ENCODE data around the gene PIGM. TPM values are rescaled to one million over a fixed set of nuclear protein-coding genes. Genes with fewer than 3 reads are reported as not detected.

PIGM gene
- total and polyA plus RNA-seq, 12 donors, result 3.0 to 9.4 (median 7.3) TPM

DNA sequence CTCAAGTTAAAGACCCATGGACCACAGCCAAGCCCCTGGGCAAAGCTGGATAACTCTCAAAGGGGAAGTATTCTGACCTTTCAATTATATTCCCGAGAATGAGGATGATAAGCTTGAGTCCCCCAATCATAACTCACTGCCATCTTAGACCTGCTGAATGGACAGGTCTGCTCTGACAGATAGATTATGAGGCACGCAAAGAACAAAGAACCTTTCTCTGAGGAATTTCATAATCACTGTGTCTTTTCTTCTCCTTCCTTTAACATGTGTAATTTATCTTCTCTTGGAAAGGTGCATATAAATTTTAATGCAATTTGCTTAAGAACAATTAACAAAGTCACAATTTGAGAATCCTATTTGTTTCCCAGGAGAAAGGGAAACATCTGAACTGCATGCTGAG is 22.0 kb downstream of the PIGM start:
- H3K4me1 ChIP-seq (replicated peaks in 1 of 2), result no peaks in the 10 kb centered on the region
- H3K36me3 ChIP-seq (replicated peaks in 1 of 2), result no peaks in the 10 kb centered on the region
- no peak for DNase-seq
- intact Hi-C loops (cut with DNase I), result loop anchor here in 1 of 2 donors (10.0 kb wide), 1 partner anchor 215 kb away; no protein-coding TSS in a partner anchor
- no peak overlapping the region for H3K4me3 ChIP-seq
- no peak for TF ChIP-seq POLR2A (IDR thresholded peaks at IDR 0.05)
- TF ChIP-seq, protein P1, sequence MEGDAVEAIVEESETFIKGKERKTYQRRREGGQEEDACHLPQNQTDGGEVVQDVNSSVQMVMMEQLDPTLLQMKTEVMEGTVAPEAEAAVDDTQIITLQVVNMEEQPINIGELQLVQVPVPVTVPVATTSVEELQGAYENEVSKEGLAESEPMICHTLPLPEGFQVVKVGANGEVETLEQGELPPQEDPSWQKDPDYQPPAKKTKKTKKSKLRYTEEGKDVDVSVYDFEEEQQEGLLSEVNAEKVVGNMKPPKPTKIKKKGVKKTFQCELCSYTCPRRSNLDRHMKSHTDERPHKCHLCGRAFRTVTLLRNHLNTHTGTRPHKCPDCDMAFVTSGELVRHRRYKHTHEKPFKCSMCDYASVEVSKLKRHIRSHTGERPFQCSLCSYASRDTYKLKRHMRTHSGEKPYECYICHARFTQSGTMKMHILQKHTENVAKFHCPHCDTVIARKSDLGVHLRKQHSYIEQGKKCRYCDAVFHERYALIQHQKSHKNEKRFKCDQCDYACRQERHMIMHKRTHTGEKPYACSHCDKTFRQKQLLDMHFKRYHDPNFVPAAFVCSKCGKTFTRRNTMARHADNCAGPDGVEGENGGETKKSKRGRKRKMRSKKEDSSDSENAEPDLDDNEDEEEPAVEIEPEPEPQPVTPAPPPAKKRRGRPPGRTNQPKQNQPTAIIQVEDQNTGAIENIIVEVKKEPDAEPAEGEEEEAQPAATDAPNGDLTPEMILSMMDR (IDR thresholded peaks at IDR 0.05), result no peak
- no peaks in the 10 kb centered on the region for H3K27me3 ChIP-seq
- 31 to 38% (median 36%) methylated on average over 2 of the region's 2 CpGs for WGBS, 4 donors
- H3K9me3 ChIP-seq (replicated peaks in 1 of 3), result no peaks in the 10 kb centered on the region
- peak overlapping the region in 1 of 5 donors; percentile 57 for H3K27ac ChIP-seq

DNA sequence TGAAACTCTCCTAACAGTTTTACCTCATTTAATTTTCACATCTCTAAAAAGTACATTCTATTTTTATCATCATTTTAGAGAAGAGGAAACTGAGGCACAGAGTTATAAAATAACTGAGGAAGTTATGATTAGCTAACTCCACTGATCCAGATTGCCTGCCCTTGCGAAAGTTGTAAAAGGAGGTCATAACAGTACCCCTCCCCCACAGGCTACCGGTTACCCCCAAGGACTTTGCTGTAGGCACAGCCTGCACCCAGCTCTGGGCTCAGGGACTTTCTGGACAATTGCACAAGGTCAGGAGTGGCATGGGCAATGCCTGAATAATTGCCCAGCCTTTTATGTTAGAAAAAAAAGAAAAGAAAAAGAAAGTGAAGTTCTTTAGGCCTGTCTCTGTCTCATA is 22.7 kb downstream of the PIGM start:
- intact Hi-C loops (cut with DNase I), result loop anchor here in 1 of 2 donors (10.0 kb wide), 1 partner anchor 214 kb away; no protein-coding TSS in a partner anchor
- Histone ChIP-seq H3K4me3 (no peak overlapping the region), H3K4me1 (replicated peaks in 1 of 2) (no peaks in the 10 kb centered on the region), H3K36me3 (replicated peaks in 1 of 2) (no peaks in the 10 kb centered on the region), H3K9me3 (replicated peaks in 1 of 3) (no peaks in the 10 kb centered on the region), H3K27me3 (no peaks in the 10 kb centered on the region), H3K27ac (peak overlapping the region in 1 of 5 donors; percentile 57)
- TF ChIP-seq, protein P1 (IDR thresholded peaks at IDR 0.05), result no peak
- no peak for TF ChIP-seq POLR2A (IDR thresholded peaks at IDR 0.05)
- 18 to 34% (median 30%) methylated on average over 2 of the region's 2 CpGs for WGBS, 4 donors
- peak in 5 of 7 donors; percentile 30 to 73 (median 60) for DNase-seq

DNA sequence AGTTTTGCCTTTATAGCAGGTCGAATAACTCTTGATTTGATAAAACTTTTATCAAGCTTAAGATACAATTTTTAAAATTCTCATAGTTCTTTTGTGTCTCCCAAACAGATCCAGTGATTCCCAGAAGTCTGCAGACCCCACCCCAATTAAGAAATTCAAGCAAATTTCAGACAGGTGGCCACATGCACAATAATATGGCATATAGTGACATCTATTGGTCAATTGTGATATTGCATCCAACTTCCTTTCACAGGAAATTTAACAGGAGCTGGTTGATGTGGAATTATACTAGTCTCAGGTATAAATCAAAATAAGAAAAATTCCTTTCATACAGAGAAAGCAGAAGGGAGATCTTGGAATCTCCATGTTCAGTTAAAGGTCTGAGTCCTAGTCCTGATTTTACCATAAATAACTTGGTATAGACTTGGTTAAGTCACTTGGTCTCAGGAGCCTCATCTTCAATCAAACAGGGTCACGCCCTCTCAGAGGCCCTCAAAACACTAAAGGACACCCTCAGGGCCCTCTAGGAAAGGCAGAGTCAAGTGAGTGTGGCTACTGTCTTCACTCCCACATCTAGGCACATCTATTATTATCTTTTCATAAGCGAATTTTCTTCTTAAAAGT is 24.1 kb downstream of the PIGM start:
- Histone ChIP-seq H3K27me3 (no peaks in the 10 kb centered on the region), H3K27ac (no peak overlapping the region), H3K4me1 (replicated peaks in 1 of 2) (no peaks in the 10 kb centered on the region), H3K9me3 (replicated peaks in 1 of 3) (no peaks in the 10 kb centered on the region), H3K4me3 (no peak overlapping the region), H3K36me3 (replicated peaks in 1 of 2) (no peaks in the 10 kb centered on the region)
- no peak for TF ChIP-seq POLR2A (IDR thresholded peaks at IDR 0.05)
- TF ChIP-seq, protein P1 (IDR thresholded peaks at IDR 0.05), result peak; percentile 53 to 87 (median 70)
- 72 to 82% (median 76%) methylated on average over 3 of the region's 3 CpGs for WGBS, 4 donors
- no peak for DNase-seq
- intact Hi-C loops (cut with DNase I), result loop anchor here in 1 of 2 donors (1.0 to 10.0 kb wide), 2 partner anchors 71 to 213 kb away; no protein-coding TSS in a partner anchor

DNA sequence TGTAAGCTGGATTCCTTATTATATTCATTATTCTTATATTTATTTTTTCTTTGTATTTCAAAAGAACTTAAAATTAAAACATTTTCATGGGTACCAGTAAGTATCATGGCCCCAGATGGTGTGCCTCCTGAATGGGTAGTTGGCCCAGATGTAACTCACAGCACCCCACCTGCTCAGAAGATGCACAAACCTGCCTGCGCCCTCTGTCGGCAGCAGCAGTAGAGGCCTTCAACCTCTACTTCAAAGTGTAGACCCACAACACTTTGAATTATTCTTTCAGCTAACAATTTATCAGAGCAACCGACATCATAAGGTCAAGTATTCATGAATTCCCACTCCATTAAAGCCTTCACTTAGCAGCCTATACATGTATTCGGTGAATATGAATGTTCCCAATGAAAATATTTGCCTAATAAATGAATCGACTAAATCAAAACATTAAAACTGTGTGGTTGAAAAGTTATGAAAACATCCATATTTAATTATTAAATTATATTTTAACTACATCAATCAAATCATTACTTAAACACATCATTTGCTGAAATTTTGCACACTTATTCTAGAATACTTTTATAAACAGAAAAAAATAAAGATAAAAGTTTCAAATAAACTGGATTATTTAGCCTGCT is 25.4 kb downstream of the PIGM start:
- Histone ChIP-seq H3K4me1 (replicated peaks in 1 of 2) (no peaks in the 10 kb centered on the region), H3K27me3 (no peaks in the 10 kb centered on the region), H3K36me3 (replicated peaks in 1 of 2) (no peaks in the 10 kb centered on the region), H3K27ac (no peak overlapping the region), H3K4me3 (no peak overlapping the region), H3K9me3 (replicated peaks in 1 of 3) (no peaks in the 10 kb centered on the region)
- intact Hi-C loops (cut with DNase I), result loop anchor here in 1 of 2 donors (10.0 kb wide), 1 partner anchor 212 kb away; no protein-coding TSS in a partner anchor
- WGBS, 4 donors, result 23 to 29% (median 26%) methylated on average over 5 of the region's 5 CpGs
- TF ChIP-seq POLR2A (IDR thresholded peaks at IDR 0.05), result no peak
- TF ChIP-seq, protein P1 (IDR thresholded peaks at IDR 0.05), result peak; percentile 50 to 82 (median 60)
- DNase-seq, result peak; percentile 50 to 79 (median 69)
